GM21390 (cell line): ENCODE results near the gene ACTR6.
"Not testable (repeated sequence)": the region's sequence is repeated elsewhere in the genome, so short reads cannot be mapped to it uniquely, and the experiment has no call there.

Source experiments
- ATAC-seq: cut with Tn5 transposase; IDR thresholded peaks from one replicate; pipeline ENCODE4 v1.9.1; 2021; ENCODE audit not compliant: unreplicated experiment

ACTR6 gene

DNA sequence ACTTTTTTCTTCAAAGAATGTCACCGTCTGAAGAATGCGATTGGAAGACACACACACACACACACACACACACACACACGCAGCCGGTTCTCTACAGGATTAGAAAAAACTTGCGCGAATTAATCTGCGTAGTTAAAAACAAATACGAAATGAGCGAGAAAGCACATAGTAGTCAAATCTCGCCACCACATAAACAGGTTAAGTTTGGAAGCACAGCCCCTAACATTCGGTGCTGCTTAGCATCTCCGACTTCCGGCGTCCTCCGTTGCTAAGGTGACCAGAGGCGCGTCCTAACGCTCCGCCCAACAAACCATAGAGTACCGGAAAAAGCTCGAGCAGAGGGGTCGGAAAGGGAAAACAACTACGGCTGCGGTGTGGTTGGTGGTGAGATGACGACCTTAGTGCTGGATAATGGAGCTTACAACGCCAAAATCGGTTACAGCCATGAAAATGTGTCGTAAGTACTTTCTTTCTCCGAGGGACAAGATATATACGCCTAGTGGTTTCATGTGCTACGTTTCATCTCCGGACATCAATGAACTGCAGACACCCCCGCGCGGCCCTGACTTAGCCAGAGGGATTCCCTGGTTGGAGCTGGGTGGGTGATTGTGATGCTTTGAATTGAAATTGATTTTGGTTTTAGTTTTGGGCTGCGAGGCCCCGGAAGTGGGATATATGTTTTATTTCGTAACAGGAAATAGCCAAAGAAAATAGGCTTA is at the start of gene ACTR6:
Gene ACTR6 (plus strand): TSS at position 353 of the 719 bp plus-strand sequence. CDS start 37 bp downstream, at position 390.
- peak; percentile 90 for ATAC-seq

GRCh38 chr12:100151769-100152168 is 48.8 kb upstream of the ACTR6 start:
- no peak for ATAC-seq

- ATAC-seq: no peak
Observed at GRCh38 chr12:100153131-100153530, 47.5 kb upstream of the ACTR6 start.

DNA sequence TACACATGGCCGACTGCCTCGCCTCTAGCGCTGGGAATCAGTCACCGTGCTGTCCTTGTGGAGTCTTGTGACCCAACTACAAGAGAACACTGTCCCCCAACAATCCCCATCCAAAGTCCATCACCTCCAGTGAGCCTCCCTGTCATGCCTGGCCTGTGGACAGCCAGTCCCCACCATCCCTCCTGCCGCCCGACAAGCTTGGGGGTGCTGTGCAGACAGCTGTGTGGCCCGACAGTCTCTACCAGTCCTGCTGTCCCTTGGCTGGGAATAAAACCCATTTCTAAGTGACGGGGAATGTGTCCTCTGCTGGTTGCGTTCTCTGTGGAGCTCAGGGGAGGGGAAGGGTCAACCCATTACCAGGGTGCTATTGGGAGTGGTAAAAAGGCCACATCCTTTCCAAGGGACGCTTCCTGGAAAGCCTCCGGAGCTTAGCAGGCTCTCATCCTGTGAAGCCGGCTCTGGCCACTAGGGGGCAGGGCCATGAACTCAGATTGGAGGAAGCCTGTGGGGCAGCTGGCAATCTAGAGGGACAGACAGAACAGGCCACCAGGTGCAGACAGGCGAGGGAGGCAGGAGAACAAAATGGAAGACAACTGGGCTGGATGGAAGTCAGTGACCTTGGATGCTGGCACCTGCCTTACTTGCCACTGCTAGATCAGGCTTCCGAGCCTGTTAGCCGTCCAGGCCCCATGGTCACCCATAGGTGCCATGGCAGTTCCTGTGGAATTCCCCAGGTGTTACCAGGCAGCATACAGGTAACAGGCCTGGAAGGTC is 46.0 kb upstream of the ACTR6 start:
- peak; percentile 91 for ATAC-seq

DNA sequence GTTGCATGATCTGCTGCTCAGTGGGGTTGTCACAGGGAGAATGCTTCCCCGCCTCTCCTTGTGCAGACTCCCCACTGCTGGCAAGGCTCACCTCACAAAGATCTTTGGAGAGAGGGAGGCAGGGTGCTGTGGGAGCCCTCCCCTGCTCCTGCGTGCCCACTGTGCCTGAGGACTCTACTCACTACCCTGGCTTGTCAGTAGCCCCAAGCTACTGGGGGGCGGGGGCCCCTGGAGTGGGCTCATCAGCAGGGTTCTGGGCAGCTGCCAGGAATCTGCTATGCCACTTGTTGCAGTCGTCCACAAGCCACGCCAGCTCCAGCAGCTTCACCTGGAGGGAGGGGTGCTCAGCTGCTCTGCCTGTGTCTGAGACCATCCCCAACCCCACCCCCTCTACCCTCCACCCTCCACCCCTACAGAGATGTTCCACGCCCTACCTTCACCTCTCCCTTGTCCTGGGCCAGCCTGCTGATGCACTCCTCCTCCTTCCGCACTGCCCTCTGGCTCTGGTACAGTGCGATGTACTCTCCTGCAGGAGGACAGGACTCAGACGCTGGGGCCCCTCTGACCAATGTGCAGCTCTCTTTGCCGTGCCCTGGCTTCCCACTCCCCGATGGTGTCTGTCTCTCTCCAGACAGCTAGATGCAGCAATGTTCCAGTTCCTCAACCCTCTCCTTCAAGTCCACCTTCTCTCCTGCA is 43.7 kb upstream of the ACTR6 start:
- ATAC-seq: no peak

- no peak for ATAC-seq
Observed at GRCh38 chr12:100157427-100157821, 43.2 kb upstream of the ACTR6 start.

GRCh38 chr12:100158535-100158934 is 42.1 kb upstream of the ACTR6 start:
- ATAC-seq: no peak

DNA sequence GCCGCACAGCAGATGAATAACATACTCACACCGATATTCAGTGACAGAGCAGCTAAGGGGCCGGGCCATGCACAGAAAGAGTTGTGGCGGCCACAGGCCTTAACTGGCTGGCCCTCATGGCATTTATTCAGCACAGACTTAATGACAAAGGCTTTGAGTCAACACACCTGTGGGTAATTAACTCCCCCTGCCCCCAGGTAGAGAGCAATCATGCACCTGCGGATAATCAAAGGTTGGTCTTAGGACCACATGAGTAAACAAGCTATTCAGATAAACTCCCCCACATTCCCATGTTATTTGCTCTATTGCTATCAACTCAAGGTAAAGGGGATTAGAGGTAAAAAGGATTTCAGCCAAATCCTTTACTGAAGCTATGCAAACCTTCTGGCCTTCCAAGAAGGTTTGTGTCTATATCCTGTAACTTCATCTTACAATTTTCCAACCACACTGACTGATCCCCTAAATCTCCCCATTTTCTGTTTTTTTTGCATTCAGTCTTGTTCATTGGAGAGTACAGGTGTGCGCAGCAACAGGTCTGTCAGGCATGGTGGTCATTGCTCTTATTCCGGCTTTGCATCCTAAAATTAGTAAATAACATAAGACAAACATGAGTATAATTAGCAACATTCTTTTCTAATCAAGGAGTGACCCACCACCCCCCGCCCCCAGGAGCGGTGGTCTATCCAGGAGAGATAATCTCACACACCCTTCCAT is 41.1 kb upstream of the ACTR6 start:
- ATAC-seq: no peak

- peak; percentile 100 for ATAC-seq
Observed at GRCh38 chr12:100163416-100164152, 37.0 kb upstream of the ACTR6 start.

GRCh38 chr12:100164153-100164704 is 36.4 kb upstream of the ACTR6 start:
- ATAC-seq: no peak

GRCh38 chr12:100165356-100165755 is 35.3 kb upstream of the ACTR6 start:
- no peak for ATAC-seq

DNA sequence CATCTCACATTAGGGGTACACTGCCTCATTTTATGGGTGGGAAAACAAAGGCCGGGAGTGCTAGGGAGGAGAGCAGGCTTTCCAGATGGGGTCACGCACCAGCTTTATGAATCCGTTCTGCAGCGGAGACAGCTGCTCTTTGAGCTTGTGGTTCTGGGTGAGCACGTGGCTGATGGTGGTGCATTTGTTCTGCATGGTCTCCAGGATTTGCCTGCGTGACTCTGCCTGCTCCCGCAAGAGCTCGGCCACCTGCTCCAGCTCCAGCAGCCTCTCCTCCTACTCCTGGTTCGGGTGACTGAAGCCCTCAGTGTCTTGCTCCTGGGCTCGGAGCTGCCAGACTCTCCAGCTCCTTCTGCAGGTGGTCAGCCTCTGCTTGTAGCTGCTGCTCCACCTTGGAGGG is 34.4 kb upstream of the ACTR6 start:
- no peak for ATAC-seq

GRCh38 chr12:100168562-100168961 is 32.1 kb upstream of the ACTR6 start:
- ATAC-seq: no peak

GRCh38 chr12:100169345-100169744 is 31.3 kb upstream of the ACTR6 start:
- ATAC-seq: no peak

DNA sequence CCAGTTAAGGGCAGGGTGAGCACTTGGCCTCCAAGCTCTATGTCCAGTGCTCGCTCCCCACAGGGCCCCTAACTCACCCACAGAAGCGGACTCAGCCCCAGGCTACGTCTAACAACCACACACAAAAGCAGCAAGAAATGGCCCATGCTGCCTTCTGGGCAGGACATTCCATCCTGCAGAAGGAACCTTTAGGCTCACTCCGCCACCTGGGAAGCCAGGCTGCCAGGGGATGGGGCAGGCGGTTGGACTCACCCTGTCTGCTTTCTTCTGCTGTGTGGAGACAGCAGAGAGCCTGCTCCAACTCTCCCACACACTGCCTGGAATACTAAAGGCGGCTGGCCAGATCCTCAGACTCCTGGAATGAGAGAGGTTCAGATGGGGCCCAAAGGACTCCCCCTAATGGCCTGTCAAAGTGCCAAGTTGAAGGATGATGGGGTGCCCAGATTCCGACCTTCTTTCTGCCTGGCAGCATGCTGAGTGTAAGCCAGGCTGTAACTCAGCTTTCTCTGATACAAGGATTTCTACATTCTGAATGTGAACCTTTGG is 30.2 kb upstream of the ACTR6 start:
- ATAC-seq: no peak

DNA sequence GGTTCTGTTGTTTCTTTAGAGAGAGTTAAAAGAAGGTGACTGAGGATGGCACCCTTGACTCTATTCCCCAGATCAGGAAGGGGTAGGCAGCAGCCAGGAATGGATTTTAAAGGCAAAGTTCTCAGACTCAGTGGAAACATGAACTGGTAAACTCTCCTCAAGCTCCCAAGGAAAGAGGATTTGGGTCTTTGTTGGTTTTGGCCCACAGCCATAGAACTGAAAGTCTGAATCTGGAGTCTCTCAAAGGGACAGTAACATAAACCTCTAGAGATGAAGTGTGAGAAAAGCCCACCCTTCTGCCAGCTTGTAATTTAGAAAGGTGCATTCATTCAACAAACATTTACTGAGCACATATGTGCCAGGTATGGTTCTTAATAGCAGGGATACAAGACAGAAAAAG is 29.4 kb upstream of the ACTR6 start:
- no peak for ATAC-seq

DNA sequence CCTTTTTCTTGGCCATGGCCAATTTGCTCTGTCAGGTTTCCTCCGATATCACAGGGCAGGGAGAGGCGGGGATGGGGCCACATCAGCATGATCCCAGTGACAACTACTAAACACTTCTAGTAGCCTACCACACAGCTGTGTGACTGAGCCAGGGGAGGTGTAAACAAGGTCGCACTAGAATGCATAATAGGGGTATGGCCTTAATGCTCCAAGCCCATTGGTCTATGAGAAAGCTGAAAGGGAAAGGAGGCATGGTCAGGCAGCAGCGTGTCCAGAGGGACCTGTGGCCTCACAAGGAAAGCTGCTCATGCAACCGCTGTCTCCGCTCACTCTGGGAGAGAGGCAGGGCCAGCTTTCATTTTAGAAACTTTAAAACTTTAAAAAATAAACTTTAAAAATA is 27.5 kb upstream of the ACTR6 start:
- no peak for ATAC-seq

DNA sequence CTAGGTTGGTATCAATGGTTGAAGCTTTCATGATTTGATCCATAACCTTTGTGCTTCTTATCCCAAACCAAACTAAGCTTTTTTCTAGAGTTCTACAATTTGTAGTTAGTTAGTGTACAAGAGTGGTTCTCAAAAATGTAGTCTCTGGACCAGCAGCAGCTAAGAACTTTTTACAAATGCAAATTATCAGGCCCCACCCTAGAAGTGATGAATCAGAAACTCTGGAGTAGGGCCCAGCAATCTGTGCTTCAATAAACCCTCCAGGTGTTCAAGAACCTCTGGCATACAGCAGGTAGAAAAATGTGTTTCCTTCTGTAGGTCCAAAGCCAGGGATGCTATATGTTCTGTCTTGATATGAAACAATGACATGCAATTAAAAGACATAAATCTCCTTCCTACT is 26.1 kb upstream of the ACTR6 start:
- ATAC-seq: no peak

DNA sequence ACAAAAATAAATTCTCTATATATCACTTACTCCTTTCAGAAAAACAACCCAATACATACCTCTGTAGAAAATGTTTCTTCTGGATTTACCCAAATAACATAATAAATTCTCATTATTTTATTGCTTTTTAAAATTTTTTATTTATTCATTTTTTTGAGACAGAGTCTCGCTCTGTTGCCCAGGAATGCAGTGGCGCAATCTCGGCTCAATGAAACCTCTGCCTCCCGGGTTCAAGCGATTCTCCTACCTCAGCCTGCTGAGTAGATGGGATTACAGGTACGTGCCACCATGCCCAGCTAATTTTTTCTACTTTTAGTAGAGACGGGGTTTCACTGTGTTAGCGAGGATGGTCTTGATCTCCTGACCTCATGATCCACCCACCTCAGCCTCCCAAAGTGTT is 24.1 kb upstream of the ACTR6 start:
- not testable (repeated sequence) for ATAC-seq

DNA sequence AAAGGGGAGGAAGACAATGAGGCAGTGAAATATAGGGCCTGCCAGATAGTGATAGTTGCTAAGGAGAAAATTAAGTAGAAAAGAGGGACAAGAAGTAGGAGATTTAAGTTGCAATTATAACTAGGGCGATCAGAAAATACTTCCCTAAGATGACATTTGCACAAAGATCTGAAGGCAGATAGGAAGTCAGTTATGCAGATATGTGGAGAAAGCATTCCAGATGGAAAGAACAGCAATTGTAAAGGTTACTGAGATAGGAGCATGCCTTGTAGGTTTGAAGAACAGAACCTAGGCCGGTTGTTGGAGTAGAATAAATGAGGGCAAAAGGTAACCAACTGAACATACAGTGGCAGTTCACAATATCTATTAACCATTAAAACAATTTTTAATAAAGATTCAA is 21.4 kb upstream of the ACTR6 start:
- ATAC-seq: no peak
